ENCODE measurements around the gene CPVL.

Gene CPVL

GRCh38 chr7:28980451-28981160 lies 165.7 kb downstream of the CPVL start:
- no peak for DNase-seq (ENCODE audit: low read depth in 1 of 2, low spot score in 1 of 2)

GRCh38 chr7:28979776-28980175 lies 166.6 kb downstream of the CPVL start:
- no peak for DNase-seq (ENCODE audit: low read depth in 1 of 2, low spot score in 1 of 2)

GRCh38 chr7:28977881-28978280 lies 168.5 kb downstream of the CPVL start:
- DNase-seq (ENCODE audit: low read depth in 1 of 2, low spot score in 1 of 2) = no peak

GRCh38 chr7:28976022-28976421 lies 170.3 kb downstream of the CPVL start:
- no peak for DNase-seq (ENCODE audit: low read depth in 1 of 2, low spot score in 1 of 2)

- DNase-seq (ENCODE audit: low read depth in 1 of 2, low spot score in 1 of 2) = no peak
Measured at GRCh38 chr7:28973591-28973990, 172.7 kb downstream of the CPVL start.

GRCh38 chr7:28964056-28964455 lies 182.3 kb downstream of the CPVL start:
- DNase-seq (ENCODE audit: low read depth in 1 of 2, low spot score in 1 of 2) = no peak

GRCh38 chr7:28961972-28962371 lies 184.4 kb downstream of the CPVL start:
- DNase-seq (ENCODE audit: low read depth in 1 of 2, low spot score in 1 of 2) = no peak

GRCh38 chr7:28960071-28960840 lies 186.1 kb downstream of the CPVL start:
- DNase-seq (ENCODE audit: low read depth in 1 of 2, low spot score in 1 of 2) = no peak

- DNase-seq (ENCODE audit: low read depth in 1 of 2, low spot score in 1 of 2) = no peak
Measured at GRCh38 chr7:28958980-28959347, 187.4 kb downstream of the CPVL start.

- DNase-seq (ENCODE audit: low read depth in 1 of 2, low spot score in 1 of 2) = no peak
Measured at GRCh38 chr7:28958235-28958979, 187.9 kb downstream of the CPVL start, which contains the start of gene TRIL. TSS of gene TRIL (minus strand) at chr7:28958330. CDS start at chr7:28958046, 284 bp downstream.

GRCh38 chr7:28957751-28958234 lies 188.5 kb downstream of the CPVL start:
- DNase-seq (ENCODE audit: low read depth in 1 of 2, low spot score in 1 of 2) = no peak

GRCh38 chr7:28957064-28957750 lies 189.1 kb downstream of the CPVL start:
- no peak for DNase-seq (ENCODE audit: low read depth in 1 of 2, low spot score in 1 of 2)

GRCh38 chr7:28956608-28957063 lies 189.7 kb downstream of the CPVL start:
- no peak for DNase-seq (ENCODE audit: low read depth in 1 of 2, low spot score in 1 of 2)

- no peak for DNase-seq (ENCODE audit: low read depth in 1 of 2, low spot score in 1 of 2)
Measured at GRCh38 chr7:28955718-28956607, 190.4 kb downstream of the CPVL start.

GRCh38 chr7:28955356-28955717 lies 191.0 kb downstream of the CPVL start:
- no peak for DNase-seq (ENCODE audit: low read depth in 1 of 2, low spot score in 1 of 2)

- no peak for DNase-seq (ENCODE audit: low read depth in 1 of 2, low spot score in 1 of 2)
Measured at GRCh38 chr7:28954946-28955345, 191.4 kb downstream of the CPVL start.

GRCh38 chr7:28954471-28954870 lies 191.9 kb downstream of the CPVL start:
- DNase-seq (ENCODE audit: low read depth in 1 of 2, low spot score in 1 of 2) = no peak

- no peak for DNase-seq (ENCODE audit: low read depth in 1 of 2, low spot score in 1 of 2)
Measured at GRCh38 chr7:28953633-28954032, 192.7 kb downstream of the CPVL start.
